Transverse colon (tissue), 4 donors: Measurements from ENCODE around the gene RHOJ. TPM values are rescaled to one million over a fixed set of nuclear protein-coding genes. Genes with fewer than 3 reads are reported as not detected.

Experiments
- DNase-seq: peaks from one replicate; pipeline ENCODE4 v3.0.0-alpha.2; 2019
- H3K27ac ChIP-seq, 4 donors: fragments of 200-600 bp; sonication (generic); 2 replicates each; pipeline ENCODE4 v1.5.1; 2016 to 2018; ENCODE audit warnings: inconsistent platforms in 4 of 4
- H3K27me3 ChIP-seq: fragments of 200-600 bp; sonication (generic); 2 replicates; pipeline ENCODE4 v1.5.1; 2017; ENCODE audit warnings: inconsistent platforms
- H3K36me3 ChIP-seq, 4 donors: fragments of 200-600 bp; sonication (generic); 2 replicates each; pipeline ENCODE4 v1.5.1; 2017 to 2019; ENCODE audit warnings: inconsistent platforms in 4 of 4
- H3K4me1 ChIP-seq, 4 donors: fragments of 200-600 bp; sonication (generic); 2 replicates each; pipeline ENCODE4 v1.5.1; 2017 to 2020; ENCODE audit warnings: inconsistent platforms in 4 of 4
- H3K4me3 ChIP-seq, 4 donors: fragments of 200-600 bp; sonication (generic); 1 replicate in 1 of 4; 2 replicates in 3 of 4; pipeline versions ENCODE4 v1.5.1 to v1.6.1; 2017 to 2019; ENCODE audit warnings: inconsistent platforms in 4 of 4
- H3K9me3 ChIP-seq, 2 donors: fragments of 200-600 bp; sonication (generic); 2 replicates each; pipeline ENCODE4 v1.5.1; 2017 to 2019; ENCODE audit warnings: inconsistent platforms in 2 of 2
- CTCF ChIP-seq, 5 experiments: fragments of 200-600 bp in 3 of 5; fragments of 450-650 bp in 2 of 5; sonication (generic) in 3 of 5; IDR thresholded peaks; 1 replicate in 2 of 5; 2 replicates in 3 of 5; pipeline ENCODE4 v1.5.1; 2016 to 2017; ENCODE audit warnings: antibody characterized with exemption in 5 of 5, inconsistent platforms in 3 of 5, mild to moderate bottlenecking in 2 of 5, moderate library complexity in 1 of 5
- EP300 ChIP-seq: sonication (generic); formaldehyde crosslinking; IDR thresholded peaks from one replicate; pipeline ENCODE4 v1.6.1; 2017; ENCODE audit warnings: antibody characterized with exemption, low read depth
- POLR2A ChIP-seq: fragments of 450-650 bp; IDR thresholded peaks from one replicate; pipeline ENCODE4 v1.6.1; 2016; ENCODE audit warnings: antibody characterized with exemption, mild to moderate bottlenecking, moderate library complexity
- POLR2AphosphoS5 ChIP-seq, 3 donors: sonication (generic); formaldehyde crosslinking; IDR thresholded peaks; one replicate each; pipeline ENCODE4 v1.6.1; 2016; ENCODE audit warnings: antibody characterized with exemption in 3 of 3
- WGBS, 2 donors: methylation state at CpG; one replicate each; pipeline ENCODE4 v1.1.5; 2018; ENCODE audit warnings: low coverage in 1 of 2; 5-methylcytosine and 5-hydroxymethylcytosine counted together
- in situ Hi-C, 4 donors: fragments of 200-750 bp; cut with MboI; loops; one replicate each; pipeline versions ENCODE4 v1.15.0 to v1.15.1; 2017; ENCODE audit warnings: low sequenced_read_pairs in 3 of 4, low pct_ligation_motif_present in 1 of 4, low pct_unique_long_range_greater_than_20kb in 1 of 4
- intact Hi-C: fragments of 100-400 bp; cut with DNase I; formaldehyde crosslinking; loops from one replicate; pipeline ENCODE4 v1.15.1; 2023; ENCODE audit warnings: low total_unique reads
- total RNA-seq, 4 donors: library from RNA; depleted of rRNA; stranded (reverse); fragments of >200 nt; gene quantifications; one replicate each; pipeline ENCODE4 v1.1.0, GENCODE V29; 2016

RHOJ gene
- total RNA-seq, 4 donors from 2014 or later, result 2.9 to 23.7 (median 12.7) TPM

- no peaks in the 10 kb centered on the region for H3K36me3 ChIP-seq
- H3K27ac ChIP-seq, result no peak overlapping the region
- WGBS, 2 donors, result 86 to 94% methylated on average over 7 of the region's 7 CpGs
- no peaks in the 10 kb centered on the region for H3K27me3 ChIP-seq
- in situ Hi-C loops (no loop called here), intact Hi-C loops (no loop called here)
- TF ChIP-seq POLR2A (no peak), POLR2AphosphoS5 (IDR thresholded peaks at IDR 0.05) (no peak), CTCF (IDR thresholded peaks at IDR 0.05) (no peak), EP300 (no peak)
- no peak for DNase-seq
- H3K4me1 ChIP-seq, result peaks cover 0 to 4% (median 0%) of the 10 kb centered on the region in 4 donors
- no peak overlapping the region for H3K4me3 ChIP-seq
- no peaks in the 10 kb centered on the region for H3K9me3 ChIP-seq
Measured at GRCh38 chr14:63237791-63238190, 33.5 kb downstream of the RHOJ start.

DNA sequence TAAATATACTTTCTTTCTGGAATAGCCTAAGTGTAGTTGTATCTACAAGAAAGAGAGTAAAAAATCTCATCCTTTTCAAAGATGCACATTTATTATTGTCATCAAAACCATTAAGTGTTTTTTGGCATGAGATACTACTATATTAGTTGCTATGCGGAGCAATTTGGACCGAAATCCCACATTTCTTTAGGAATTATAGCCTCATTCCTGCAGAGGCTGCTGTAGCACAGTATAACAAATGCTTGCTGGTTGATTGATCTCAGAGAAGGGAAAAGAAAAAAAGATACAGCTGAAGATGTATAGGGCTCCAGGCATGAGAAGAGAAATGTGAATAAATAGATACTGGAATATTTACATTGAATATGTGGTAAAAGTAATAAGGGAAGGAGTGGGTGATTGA, 36.0 kb downstream of the RHOJ start:
- WGBS, 2 donors, result 83 to 92% methylated on average over 2 of the region's 2 CpGs
- in situ Hi-C loops, result no loop called here

DNA sequence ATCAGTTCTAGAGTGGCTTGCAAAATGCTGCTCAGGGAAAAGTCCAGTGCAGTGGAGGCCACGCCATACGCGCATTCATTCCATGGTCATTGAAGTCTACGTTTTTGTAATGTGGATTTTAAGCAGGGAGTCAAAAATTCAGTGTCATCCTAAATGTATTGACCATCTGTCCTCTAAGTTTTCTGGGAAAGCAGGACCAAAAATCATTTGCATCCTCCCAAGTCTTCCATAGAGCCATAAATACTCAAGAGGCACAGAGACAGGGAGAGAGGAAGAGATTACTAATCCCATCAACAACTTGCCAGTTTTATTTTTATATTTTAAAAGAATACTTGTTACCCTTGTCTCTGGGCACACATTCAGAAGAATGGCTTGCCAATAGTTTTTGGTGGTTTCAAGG, 36.9 kb downstream of the RHOJ start:
- intact Hi-C loops (no loop called here), in situ Hi-C loops (no loop called here)
- Histone ChIP-seq H3K27ac (no peak overlapping the region), H3K36me3 (no peaks in the 10 kb centered on the region), H3K4me1 (peaks cover 0 to 4% (median 0%) of the 10 kb centered on the region in 4 donors), H3K4me3 (no peak overlapping the region), H3K27me3 (no peaks in the 10 kb centered on the region), H3K9me3 (no peaks in the 10 kb centered on the region)
- 85% methylated on average over 4 of the region's 4 CpGs; no CpG with 5 or more reads in 1 of the 2 donors for WGBS, 2 donors
- no peak for DNase-seq
- TF ChIP-seq POLR2AphosphoS5 (IDR thresholded peaks at IDR 0.05) (no peak), EP300 (no peak), POLR2A (no peak), CTCF (IDR thresholded peaks at IDR 0.05) (no peak)

More for the DNA sequence above, 36.0 kb downstream of the RHOJ start:
- Histone ChIP-seq H3K9me3 (no peaks in the 10 kb centered on the region), H3K27me3 (no peaks in the 10 kb centered on the region), H3K36me3 (no peaks in the 10 kb centered on the region), H3K4me3 (no peak overlapping the region), H3K27ac (no peak overlapping the region), H3K4me1 (peaks cover 0 to 4% (median 0%) of the 10 kb centered on the region in 4 donors)
- intact Hi-C loops, result no loop called here
- no peak for DNase-seq
- TF ChIP-seq POLR2A (no peak), EP300 (no peak), POLR2AphosphoS5 (IDR thresholded peaks at IDR 0.05) (no peak), CTCF (IDR thresholded peaks at IDR 0.05) (no peak)

DNA sequence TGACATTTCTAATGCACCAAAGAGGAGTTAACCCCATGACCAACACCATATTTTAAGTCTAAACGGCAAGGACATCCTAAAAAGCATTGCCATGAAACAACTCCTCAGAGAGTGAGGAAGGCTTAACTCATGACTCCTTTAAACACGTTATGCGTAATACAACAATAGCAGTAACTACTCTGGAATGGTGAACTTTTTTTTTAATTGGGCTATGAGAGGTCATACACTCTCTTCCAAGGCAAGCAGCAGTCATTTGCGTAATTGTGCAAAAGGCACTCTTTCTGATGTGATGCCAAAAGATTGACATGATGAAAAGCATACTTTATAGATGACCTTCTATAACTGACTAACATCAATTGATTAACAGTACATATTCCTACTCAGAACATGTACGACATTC, 39.4 kb downstream of the RHOJ start:
- Histone ChIP-seq H3K4me3 (no peak overlapping the region), H3K4me1 (peaks cover 0 to 6% (median 1%) of the 10 kb centered on the region in 4 donors), H3K27me3 (no peaks in the 10 kb centered on the region), H3K36me3 (no peaks in the 10 kb centered on the region), H3K27ac (no peak overlapping the region), H3K9me3 (no peaks in the 10 kb centered on the region)
- WGBS, 2 donors, result 75 to 100% methylated on average over 2 to 5 of the region's 5 CpGs
- TF ChIP-seq EP300 (no peak), POLR2A (no peak), POLR2AphosphoS5 (IDR thresholded peaks at IDR 0.05) (no peak), CTCF (IDR thresholded peaks at IDR 0.05) (no peak)
- no peak for DNase-seq
- in situ Hi-C loops (no loop called here), intact Hi-C loops (no loop called here)
